Activated CD8-positive, alpha-beta memory T cell treated with anti-CD3 and anti-CD28 coated beads for 24 hours (primary cell): ENCODE results near the gene S100A2.

Experiments
- DNase-seq: peaks from one replicate; pipeline ENCODE4 v3.0.0-alpha.2; 2020

Gene S100A2

DNA sequence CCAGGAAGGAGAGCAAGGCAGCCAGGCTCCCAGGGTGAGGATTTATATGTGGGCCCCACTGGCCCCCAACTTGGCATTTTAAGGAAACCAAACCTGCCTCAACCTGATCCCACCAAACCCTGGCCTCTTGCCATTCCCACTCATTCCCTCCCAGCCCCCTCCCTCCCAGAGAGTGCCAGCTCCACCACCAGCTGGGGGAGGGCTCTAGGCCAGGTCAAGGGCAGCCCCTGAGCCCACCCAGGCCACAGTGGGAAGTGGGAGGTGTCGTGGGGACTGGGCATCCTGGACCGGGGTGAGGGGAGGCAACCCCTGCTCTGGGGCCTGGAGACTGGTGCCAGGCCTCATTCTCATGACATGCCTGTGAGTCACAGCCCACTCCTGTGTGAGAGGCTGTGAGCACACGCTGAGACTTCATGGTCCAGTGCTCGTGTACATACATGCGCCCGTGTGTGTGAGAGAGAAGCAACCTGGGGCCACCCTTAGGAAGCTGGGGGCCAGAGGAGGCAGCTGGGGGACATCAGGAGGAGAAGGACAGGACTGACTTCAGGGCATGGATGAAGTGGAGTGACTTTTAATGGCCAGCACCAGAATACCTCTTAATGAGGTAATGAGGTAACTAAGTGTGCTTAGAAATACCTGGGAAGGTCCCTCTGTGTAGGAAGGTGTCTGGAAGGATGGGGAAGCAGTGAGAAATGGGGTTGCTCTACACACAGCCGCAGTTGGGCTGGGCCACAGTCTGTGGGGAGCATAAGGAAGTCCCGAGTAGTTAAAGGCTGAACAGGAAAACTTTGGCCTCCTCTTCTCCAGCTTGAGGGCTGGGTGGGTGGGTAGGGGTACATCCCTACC lies at the start of gene S100A2:
S100A2 (minus strand) TSS at position 316 of the 846 bp plus-strand sequence. CDS start 1,967 bp downstream, outside the sequence.
- DNase-seq: peak; percentile 71

GRCh38 chr1:153615406-153615805 lies 49.8 kb upstream of the S100A2 start:
- no peak for DNase-seq

GRCh38 chr1:153614906-153615305 lies 49.3 kb upstream of the S100A2 start:
- no peak for DNase-seq

GRCh38 chr1:153614189-153614900 lies 48.7 kb upstream of the S100A2 start:
- DNase-seq: no peak

- no peak for DNase-seq
These were observed 47.8 kb upstream of the S100A2 start for GRCh38 chr1:153613406-153613805.

DNA sequence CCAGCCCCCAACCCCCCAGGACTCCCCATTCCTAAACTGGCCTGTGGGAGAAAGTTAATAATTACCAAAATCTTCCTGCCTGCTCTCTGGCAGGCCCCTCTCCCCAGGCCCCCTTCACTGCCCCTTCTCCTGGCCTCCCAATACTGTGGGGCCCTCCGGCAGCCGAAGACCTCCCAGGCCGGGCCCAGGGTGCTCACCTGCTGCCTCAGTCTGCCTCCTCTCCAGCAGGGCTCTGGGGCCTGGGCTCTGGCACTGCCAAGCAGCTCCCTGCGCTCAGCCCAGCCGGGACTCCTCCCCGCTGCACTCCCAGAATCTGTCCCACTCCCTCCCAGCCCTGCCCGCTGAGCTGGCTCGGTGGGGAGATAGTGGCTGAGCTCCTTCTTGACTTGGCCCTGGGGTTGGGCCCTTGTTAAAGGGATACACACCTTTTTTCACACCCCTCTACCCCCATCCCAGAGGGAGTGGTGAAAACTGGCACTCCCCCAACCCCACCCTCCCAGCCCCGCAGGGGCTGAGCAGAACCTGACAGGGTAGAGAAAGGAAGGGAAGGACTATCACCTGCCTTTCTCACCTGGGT lies 47.2 kb upstream of the S100A2 start, which contains the start of gene S100A16:
S100A16 (minus strand) TSS at position 383 of the 577 bp plus-strand sequence. CDS start 4,986 bp downstream, outside the sequence.
- DNase-seq: no peak

GRCh38 chr1:153612111-153612754 lies 46.6 kb upstream of the S100A2 start:
- DNase-seq: no peak

GRCh38 chr1:153611356-153611755 lies 45.7 kb upstream of the S100A2 start:
- no peak for DNase-seq

- DNase-seq: no peak
These were observed 45.2 kb upstream of the S100A2 start for GRCh38 chr1:153610811-153611301.

DNA sequence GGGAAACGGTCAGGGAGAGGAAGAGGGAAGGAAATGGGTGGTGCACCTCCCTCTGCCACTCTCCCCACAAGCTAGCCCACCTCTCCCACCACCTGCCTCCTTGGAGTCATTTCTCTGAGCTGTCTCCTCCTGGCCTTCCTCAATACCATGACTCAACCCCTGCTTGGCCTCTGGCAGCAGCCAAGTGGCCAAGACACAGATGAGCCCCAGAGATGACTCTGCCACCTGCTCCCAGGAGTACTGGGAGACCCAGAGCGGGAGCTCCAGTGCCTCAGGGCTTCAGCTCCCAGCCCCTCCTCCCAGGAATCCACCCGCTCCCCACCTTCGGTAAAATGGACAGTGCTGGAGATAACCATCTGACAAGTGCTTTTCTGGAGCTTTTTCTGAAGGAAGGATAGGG lies 44.7 kb upstream of the S100A2 start:
- no peak for DNase-seq

DNA sequence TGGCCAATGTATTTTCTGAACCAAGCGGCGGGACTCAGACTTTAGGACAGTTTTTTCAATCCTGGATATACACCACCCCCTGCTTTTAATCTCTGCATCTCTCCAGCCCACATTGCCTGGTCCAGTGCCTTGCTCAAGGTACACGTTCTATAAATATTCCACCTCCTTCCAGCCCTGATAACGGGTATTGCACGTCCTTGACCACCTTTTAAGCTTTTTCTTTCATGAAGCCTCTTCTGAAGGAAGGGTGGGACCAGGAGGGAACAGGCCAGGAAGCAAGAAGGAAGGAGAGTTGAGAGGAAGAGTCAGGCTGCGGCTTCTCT lies 43.9 kb upstream of the S100A2 start:
- DNase-seq: no peak

- no peak for DNase-seq
These were observed 43.3 kb upstream of the S100A2 start for GRCh38 chr1:153608742-153609584.

- no peak for DNase-seq
These were observed 42.5 kb upstream of the S100A2 start for GRCh38 chr1:153608089-153608682.

GRCh38 chr1:153607381-153607780 lies 41.7 kb upstream of the S100A2 start:
- no peak for DNase-seq

GRCh38 chr1:153606194-153606593 lies 40.5 kb upstream of the S100A2 start:
- no peak for DNase-seq

- no peak for DNase-seq
These were observed 37.1 kb upstream of the S100A2 start for GRCh38 chr1:153602749-153603148.

- no peak for DNase-seq
These were observed 34.2 kb upstream of the S100A2 start for GRCh38 chr1:153599847-153600246.

DNA sequence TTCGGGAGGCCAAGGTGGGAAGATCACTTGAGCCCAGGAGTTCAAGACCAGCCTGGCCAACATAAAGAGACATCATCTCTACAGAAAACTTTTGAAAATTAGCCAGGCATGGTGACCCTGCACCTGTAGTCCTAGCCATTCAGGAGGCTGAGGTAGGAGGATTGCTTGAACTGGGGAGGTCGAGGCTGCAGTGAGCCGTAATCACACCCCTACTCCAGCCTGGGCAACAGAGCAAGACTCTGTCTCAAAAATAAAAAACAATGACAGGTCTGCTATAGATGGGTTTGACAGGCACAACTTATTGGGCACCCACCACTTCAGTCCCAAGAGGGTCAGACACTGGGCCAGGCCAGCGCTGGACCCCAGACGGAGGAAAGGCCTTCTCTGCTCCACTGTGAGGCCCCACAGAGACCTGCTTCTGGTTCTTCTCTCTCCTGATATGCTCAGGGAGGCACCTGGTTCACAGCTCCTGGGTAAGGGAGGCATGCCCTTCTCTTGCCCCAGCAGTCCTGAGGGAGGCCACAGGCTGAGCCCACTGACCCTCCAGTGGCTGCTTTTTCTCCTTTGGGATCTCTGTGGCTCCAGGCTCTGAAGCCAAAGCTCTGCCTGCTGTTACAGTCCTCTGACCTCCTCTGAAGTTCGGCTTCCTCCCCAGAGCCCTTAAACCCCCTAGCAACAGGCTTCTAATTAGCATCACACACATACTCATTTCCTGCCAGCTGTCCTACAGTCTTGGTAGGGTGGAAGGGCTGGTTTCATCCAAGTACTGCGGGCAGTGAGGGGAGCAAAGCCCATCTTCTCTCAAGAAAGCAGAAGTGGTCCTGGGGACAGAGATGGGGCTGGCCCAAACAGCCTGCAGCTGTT lies 32.9 kb upstream of the S100A2 start:
- DNase-seq: no peak

DNA sequence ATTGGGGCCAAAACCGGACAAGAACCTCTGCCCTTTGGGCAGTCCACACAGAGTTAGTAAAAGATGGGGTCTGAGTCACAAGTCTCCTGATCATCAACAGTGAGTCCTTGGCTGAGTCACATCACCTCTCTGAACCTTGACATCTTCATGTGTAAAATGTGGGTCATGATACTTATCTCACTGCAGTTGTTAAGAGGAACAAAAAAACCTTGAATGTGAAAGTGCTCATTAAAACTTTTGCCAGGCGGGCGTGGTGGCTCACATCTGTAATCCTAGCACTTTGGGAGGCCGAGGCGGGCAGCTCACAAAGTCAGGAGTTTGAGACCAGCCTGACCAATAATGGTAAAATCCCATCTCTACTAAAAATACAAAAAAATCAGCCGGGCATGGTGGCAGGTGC lies 31.6 kb upstream of the S100A2 start:
- DNase-seq: no peak

DNA sequence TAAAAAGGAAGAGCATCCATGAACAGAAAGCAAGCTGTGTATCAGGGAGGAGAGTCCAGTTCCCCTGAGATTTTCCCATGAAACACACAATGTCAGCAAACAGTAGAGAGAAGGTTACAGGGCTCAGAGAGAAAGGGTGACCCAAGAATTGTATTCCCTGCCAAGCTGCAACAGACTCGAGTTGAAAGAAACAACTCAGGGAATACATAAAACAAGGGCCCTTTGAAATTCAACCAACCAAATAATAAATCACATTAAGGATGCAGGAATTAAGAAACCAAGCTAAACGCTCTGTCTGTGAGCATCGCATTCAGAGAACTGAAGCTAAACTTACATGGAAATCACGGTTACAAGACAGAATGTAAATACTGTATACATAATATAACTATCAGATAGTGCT lies 27.1 kb upstream of the S100A2 start:
- no peak for DNase-seq

DNA sequence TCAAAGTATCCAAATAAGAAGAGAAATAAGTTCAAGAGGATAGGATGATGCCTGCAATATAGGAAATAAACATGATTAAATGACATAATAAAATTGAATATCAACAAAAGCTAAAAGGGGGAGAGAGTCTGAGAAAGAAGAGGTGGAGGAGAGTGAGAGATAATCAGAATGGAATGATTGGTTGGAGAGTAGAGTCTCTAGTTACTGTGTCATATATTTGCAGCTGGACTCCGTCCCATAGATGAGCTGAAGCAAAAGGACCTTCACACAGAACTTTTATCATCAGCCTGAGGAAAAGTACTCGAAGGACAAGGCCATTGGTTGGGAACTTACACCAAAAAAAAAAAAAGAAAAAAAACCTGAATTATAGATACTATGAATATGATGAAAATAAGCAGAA lies 22.8 kb upstream of the S100A2 start:
- no peak for DNase-seq
